HEK293 (cell line): Measurements from ENCODE around the gene IL10RB.

ENCODE experiments used
- CTCF ChIA-PET: fragments of 350-600 bp; formaldehyde crosslinking; extraction: SDS; loops from one replicate; lab custom pipeline; 2021; ENCODE audit warnings: antibody characterized with exemption; lab: Yijun Ruan, JAX
- POLR2A ChIA-PET: fragments of 300-600 bp; formaldehyde crosslinking; extraction: SDS; loops from one replicate; lab custom pipeline; 2020; ENCODE audit warnings: antibody characterized with exemption, inconsistent platforms; lab: Yijun Ruan, JAX
- H3K27ac ChIP-seq: fragments of 200-500 bp; sonication (Bioruptor generic); 2 replicates; pipeline ENCODE4 v1.5.1; 2014; ENCODE audit warnings: low read depth, low read length, control low read depth, inconsistent platforms; ENCODE audit errors: extremely low read depth
- H3K36me3 ChIP-seq, 2 experiments: fragments of 200-500 bp in 1 of 2; sonication (Bioruptor generic) in 1 of 2; 1 replicate in 1 of 2; 2 replicates in 1 of 2; pipeline ENCODE4 v1.5.1; 2014 to 2017; ENCODE audit warnings: inconsistent platforms in 2 of 2, low read length in 2 of 2; ENCODE audit not compliant: control insufficient read depth in 2 of 2, insufficient read depth in 1 of 2
- H3K4me1 ChIP-seq: fragments of 200-500 bp; sonication (Bioruptor generic); 2 replicates; pipeline ENCODE4 v1.5.1; 2014; ENCODE audit warnings: mild to moderate bottlenecking, low read length, inconsistent platforms; ENCODE audit not compliant: control insufficient read depth, insufficient read depth
- H3K4me3 ChIP-seq: 2 replicates; pipeline ENCODE4 v1.5.1; 2011; ENCODE audit warnings: low read depth, mild to moderate bottlenecking, control low read depth, low read length, moderate library complexity
- H3K9me3 ChIP-seq: fragments of 200-500 bp; sonication (Bioruptor generic); 2 replicates; pipeline ENCODE4 v1.5.1; 2014; ENCODE audit warnings: low read depth, low read length, inconsistent platforms; ENCODE audit not compliant: control insufficient read depth, insufficient read depth
- GLI2 ChIP-seq: fragments of 450-650 bp; formaldehyde crosslinking; IDR thresholded peaks from 2 replicates; pipeline ENCODE4; 2017; ENCODE audit warnings: missing biosample characterization, missing genetic modification characterization, low read depth, borderline replicate concordance
- IKZF3 ChIP-seq: fragments of 450-650 bp; IDR thresholded peaks from 2 replicates; pipeline ENCODE4 v1.5.0; 2018; ENCODE audit warnings: missing biosample characterization, mild to moderate bottlenecking, missing genetic modification characterization, moderate library complexity
- REPIN1 ChIP-seq: fragments of 450-650 bp; formaldehyde crosslinking; IDR thresholded peaks from 2 replicates; pipeline ENCODE4 v1.5.1; 2017; ENCODE audit warnings: missing biosample characterization, missing genetic modification characterization, low read depth
- SALL2 ChIP-seq: fragments of 450-650 bp; formaldehyde crosslinking; IDR thresholded peaks from 2 replicates; pipeline ENCODE4 v1.5.0; 2017; ENCODE audit warnings: missing biosample characterization, mild to moderate bottlenecking, missing genetic modification characterization, borderline replicate concordance
- WT1 ChIP-seq: fragments of 450-650 bp; formaldehyde crosslinking; IDR thresholded peaks from 2 replicates; pipeline ENCODE4 v1.5.1; 2016; ENCODE audit warnings: missing biosample characterization, missing genetic modification characterization
- YY1 ChIP-seq: fragments of 450-650 bp; formaldehyde crosslinking; IDR thresholded peaks from 2 replicates; pipeline ENCODE4 v1.5.1; 2018; ENCODE audit warnings: missing biosample characterization, missing genetic modification characterization
- ZBTB17 ChIP-seq: fragments of 450-650 bp; formaldehyde crosslinking; IDR thresholded peaks from 2 replicates; pipeline ENCODE4 v1.5.1; 2016; ENCODE audit warnings: missing biosample characterization, missing genetic modification characterization
- ZBTB44 ChIP-seq: fragments of 450-650 bp; IDR thresholded peaks from 2 replicates; pipeline ENCODE4 v1.5.1; 2018; ENCODE audit warnings: missing biosample characterization, mild to moderate bottlenecking, missing genetic modification characterization
- ZFP37 ChIP-seq: fragments of 450-650 bp; formaldehyde crosslinking; IDR thresholded peaks from 2 replicates; pipeline ENCODE4 v1.5.1; 2016; ENCODE audit warnings: missing biosample characterization, missing genetic modification characterization
- ZFP41 ChIP-seq: fragments of 450-650 bp; formaldehyde crosslinking; IDR thresholded peaks from 2 replicates; pipeline ENCODE4 v1.5.1; 2016; ENCODE audit warnings: missing biosample characterization, missing genetic modification characterization, borderline replicate concordance
- ZFP69B ChIP-seq: fragments of 450-650 bp; formaldehyde crosslinking; IDR thresholded peaks from 2 replicates; pipeline ENCODE4 v1.5.1; 2016; ENCODE audit warnings: missing biosample characterization, missing genetic modification characterization
- ZNF155 ChIP-seq: fragments of 450-650 bp; formaldehyde crosslinking; IDR thresholded peaks from 2 replicates; pipeline ENCODE4 v1.5.1; 2016; ENCODE audit warnings: missing biosample characterization, missing genetic modification characterization
- ZNF23 ChIP-seq: fragments of 450-650 bp; formaldehyde crosslinking; IDR thresholded peaks from 2 replicates; pipeline ENCODE4 v1.5.1; 2016; ENCODE audit warnings: missing biosample characterization, missing genetic modification characterization, borderline replicate concordance
- ZNF239 ChIP-seq: fragments of 450-650 bp; formaldehyde crosslinking; IDR thresholded peaks from 2 replicates; pipeline ENCODE4 v1.5.1; 2016; ENCODE audit warnings: missing biosample characterization, missing genetic modification characterization
- ZNF449 ChIP-seq: fragments of 450-650 bp; formaldehyde crosslinking; IDR thresholded peaks from 2 replicates; pipeline ENCODE4 v1.5.1; 2017; ENCODE audit warnings: missing biosample characterization, mild to moderate bottlenecking, missing genetic modification characterization, moderate library complexity
- ZNF48 ChIP-seq: fragments of 450-650 bp; formaldehyde crosslinking; IDR thresholded peaks from 2 replicates; pipeline ENCODE4 v1.5.1; 2016; ENCODE audit warnings: missing biosample characterization, missing genetic modification characterization
- ZNF529 ChIP-seq: fragments of 450-650 bp; formaldehyde crosslinking; IDR thresholded peaks from 2 replicates; pipeline ENCODE4 v1.5.1; 2017; ENCODE audit warnings: missing genetic modification characterization, missing biosample characterization; ENCODE audit not compliant: insufficient replicate concordance
- ZNF548 ChIP-seq: fragments of 450-650 bp; formaldehyde crosslinking; IDR thresholded peaks from 2 replicates; pipeline ENCODE4 v1.5.1; 2016; ENCODE audit warnings: missing biosample characterization, missing genetic modification characterization
- ZNF624 ChIP-seq: fragments of 450-650 bp; formaldehyde crosslinking; IDR thresholded peaks from 2 replicates; pipeline ENCODE4 v1.5.1; 2017; ENCODE audit warnings: missing biosample characterization, missing genetic modification characterization
- ZNF692 ChIP-seq: fragments of 450-650 bp; formaldehyde crosslinking; IDR thresholded peaks from 2 replicates; pipeline ENCODE4 v1.5.1; 2016; ENCODE audit warnings: missing biosample characterization, missing genetic modification characterization
- ZNF843 ChIP-seq: fragments of 450-650 bp; formaldehyde crosslinking; IDR thresholded peaks from 2 replicates; pipeline ENCODE4 v1.5.1; 2016; ENCODE audit warnings: missing biosample characterization, missing genetic modification characterization
- ZSCAN23 ChIP-seq: fragments of 450-650 bp; formaldehyde crosslinking; IDR thresholded peaks from 2 replicates; pipeline ENCODE4 v1.5.1; 2016; ENCODE audit warnings: missing biosample characterization, missing genetic modification characterization

The IL10RB gene

GRCh38 chr21:33247599-33247998 lies 18.6 kb upstream of the IL10RB start:
- no peaks in the 10 kb centered on the region for H3K4me1 ChIP-seq
- ChIA-PET CTCF (no interaction called here), POLR2A (no interaction called here)
- no peak overlapping the region for H3K27ac ChIP-seq
- TF ChIP-seq ZSCAN23 (tag by site-specific recombination) (no peak), ZNF48 (tag by site-specific recombination) (no peak), ZFP69B (no peak), ZFP41 (no peak)
- peaks cover 55 to 88% of the 10 kb centered on the region in 2 experiments for H3K36me3 ChIP-seq
- no peak overlapping the region for H3K4me3 ChIP-seq
- no peaks in the 10 kb centered on the region for H3K9me3 ChIP-seq

- POLR2A ChIA-PET, result no interaction called here
- H3K27ac ChIP-seq, result no peak overlapping the region
- CTCF ChIA-PET, result interaction anchor here (0.6 kb wide), 1 partner anchor 679 kb away, joined by 3 read pairs; no protein-coding TSS in a partner anchor
- TF ChIP-seq IKZF3 (tag by site-specific recombination) (no peak), REPIN1 (tag by site-specific recombination) (no peak), ZNF239 (tag by site-specific recombination) (no peak), ZNF548 (tag by site-specific recombination) (no peak), ZNF449 (tag by site-specific recombination) (no peak), ZNF692 (tag by site-specific recombination) (no peak), ZNF843 (tag by site-specific recombination) (no peak), ZFP37 (no peak), ZNF155 (tag by site-specific recombination) (no peak), ZNF624 (tag by site-specific recombination) (no peak), ZBTB17 (tag by site-specific recombination) (no peak), ZFP41 (no peak), ZNF23 (tag by site-specific recombination) (no peak), ZNF529 (tag by site-specific recombination) (no peak), YY1 (no peak), WT1 (tag by site-specific recombination) (no peak), SALL2 (tag by site-specific recombination) (no peak), ZBTB44 (tag by site-specific recombination) (no peak), GLI2 (no peak)
- TF ChIP-seq, all 188 proteins: peak for 0
- Histone ChIP-seq H3K4me3 (no peak overlapping the region), H3K9me3 (no peaks in the 10 kb centered on the region), H3K36me3 (peaks cover 51 to 93% of the 10 kb centered on the region in 2 experiments), H3K4me1 (no peaks in the 10 kb centered on the region)
Observed at GRCh38 chr21:33249331-33250002, 16.7 kb upstream of the IL10RB start.
